Hepatocyte (in vitro differentiated cells): Measurements from ENCODE around the gene UAP1. TPM values are rescaled to one million over a fixed set of nuclear protein-coding genes. Genes with fewer than 3 reads are reported as not detected.

Experiments used
- DNase-seq: peaks from one replicate; pipeline ENCODE4 v3.0.0-alpha.2; 2016; ENCODE audit warnings: low spot score
- H2AFZ ChIP-seq: fragments of 200-600 bp; sonication (generic); 2 replicates; pipeline ENCODE4 v1.6.0; 2016; ENCODE audit warnings: antibody characterized with exemption, mild to moderate bottlenecking
- H3K27ac ChIP-seq: fragments of 200-600 bp; sonication (generic); 2 replicates; pipeline ENCODE4 v1.5.1; 2016; ENCODE audit warnings: mild to moderate bottlenecking
- H3K27me3 ChIP-seq: fragments of 200-600 bp; sonication (generic); 2 replicates; pipeline ENCODE4 v1.6.1; 2016
- H3K36me3 ChIP-seq: fragments of 200-600 bp; sonication (generic); replicated peaks from 2 replicates; pipeline ENCODE4 v1.5.1; 2016; ENCODE audit warnings: low read depth; ENCODE audit not compliant: insufficient read depth
- H3K4me1 ChIP-seq: fragments of 200-600 bp; sonication (generic); 2 replicates; pipeline ENCODE4 v1.5.1; 2016; ENCODE audit warnings: mild to moderate bottlenecking, moderate library complexity; ENCODE audit not compliant: insufficient read depth
- H3K4me2 ChIP-seq: fragments of 200-600 bp; sonication (generic); 2 replicates; pipeline ENCODE4 v1.6.0; 2016
- H3K4me3 ChIP-seq: fragments of 200-600 bp; sonication (generic); 2 replicates; pipeline ENCODE4 v1.5.1; 2016; ENCODE audit warnings: mild to moderate bottlenecking
- H3K79me2 ChIP-seq: fragments of 200-600 bp; sonication (generic); 2 replicates; pipeline ENCODE4 v1.6.0; 2017; ENCODE audit warnings: mild to moderate bottlenecking
- H3K9me2 ChIP-seq: fragments of 200-600 bp; sonication (generic); replicated peaks from 2 replicates; pipeline ENCODE4 v1.6.0; 2017; ENCODE audit warnings: mild to moderate bottlenecking; ENCODE audit not compliant: insufficient read depth
- H3K9me3 ChIP-seq: fragments of 200-600 bp; sonication (generic); 2 replicates; pipeline ENCODE4 v1.5.1; 2016; ENCODE audit warnings: low read depth, mild to moderate bottlenecking
- H4K20me1 ChIP-seq: fragments of 200-600 bp; sonication (generic); 2 replicates; pipeline ENCODE4 v1.6.0; 2016; ENCODE audit warnings: mild to moderate bottlenecking; ENCODE audit not compliant: insufficient read depth, poor library complexity, severe bottlenecking
- CTCF ChIP-seq: fragments of 200-600 bp; sonication (generic); IDR thresholded peaks from 2 replicates; pipeline ENCODE4 v1.5.1; 2016; ENCODE audit warnings: antibody characterized with exemption, mild to moderate bottlenecking; ENCODE audit not compliant: poor library complexity
- EZH2 ChIP-seq: fragments of 200-600 bp; sonication (generic); IDR thresholded peaks from 2 replicates; pipeline ENCODE4 v1.6.1; 2016; ENCODE audit warnings: antibody characterized with exemption, mild to moderate bottlenecking, borderline replicate concordance
- EZH2phosphoT487 ChIP-seq: fragments of 200-600 bp; sonication (generic); IDR thresholded peaks from one replicate; pipeline ENCODE4 v1.6.1; 2018; ENCODE audit warnings: antibody characterized with exemption, mild to moderate bottlenecking, low read depth, moderate library complexity; ENCODE audit not compliant: unreplicated experiment, severe bottlenecking
- WGBS: methylation state at CpG from one replicate; pipeline ENCODE4 v1.1.6; 2016; ENCODE audit warnings: low lambda C conversion rate; ENCODE audit errors: missing lambda C conversion rate; 5-methylcytosine and 5-hydroxymethylcytosine counted together
- polyA plus RNA-seq: library from polyadenylated mRNA; unstranded; fragments of >200 nt; fragmentation: Nextera tagmentation; extraction: Ambion mirVana; gene quantifications from 2 replicates; pipeline ENCODE4 v1.2.1, GENCODE V29; 2016
- total RNA-seq: library from RNA; depleted of rRNA; stranded (reverse); fragments of >200 nt; gene quantifications from 2 replicates; pipeline ENCODE4 v1.2.3, GENCODE V29; 2014

UAP1 gene
- total and polyA plus RNA-seq, 2 experiments from 2014 or later: 57.4 to 65.2 TPM

- Histone ChIP-seq H2AFZ (no peak overlapping the region), H3K9me2 (no peaks in the 10 kb centered on the region), H3K9me3 (no peaks in the 10 kb centered on the region), H3K79me2 (no peaks in the 10 kb centered on the region), H3K4me3 (no peak overlapping the region), H3K4me1 (no peaks in the 10 kb centered on the region), H3K36me3 (no peaks in the 10 kb centered on the region), H4K20me1 (no peaks in the 10 kb centered on the region), H3K27ac (no peak overlapping the region), H3K27me3 (no peaks in the 10 kb centered on the region), H3K4me2 (no peak overlapping the region)
- 86% methylated on average over 1 of the region's 1 CpG for WGBS
- TF ChIP-seq CTCF (no peak), EZH2phosphoT487 (no peak), EZH2 (no peak)
- DNase-seq: no peak
Measured at GRCh38 chr1:162530988-162531319, 30.6 kb upstream of the UAP1 start.

GRCh38 chr1:162535501-162535900, 26.0 kb upstream of the UAP1 start:
- Histone ChIP-seq H3K4me3 (no peak overlapping the region), H3K4me1 (no peaks in the 10 kb centered on the region), H4K20me1 (no peaks in the 10 kb centered on the region), H3K27me3 (no peaks in the 10 kb centered on the region), H3K9me2 (no peaks in the 10 kb centered on the region), H2AFZ (no peak overlapping the region), H3K27ac (no peak overlapping the region), H3K36me3 (no peaks in the 10 kb centered on the region), H3K4me2 (no peak overlapping the region), H3K79me2 (no peaks in the 10 kb centered on the region), H3K9me3 (no peaks in the 10 kb centered on the region)
- DNase-seq: no peak
- WGBS: 86% methylated on average over 1 of the region's 1 CpG
- TF ChIP-seq EZH2phosphoT487: no peak

- DNase-seq: no peak
- TF ChIP-seq CTCF: no peak
- no peak for TF ChIP-seq EZH2
- TF ChIP-seq EZH2phosphoT487: no peak
- Histone ChIP-seq H3K9me2 (no peaks in the 10 kb centered on the region), H3K36me3 (no peaks in the 10 kb centered on the region), H3K27me3 (no peaks in the 10 kb centered on the region), H2AFZ (no peak overlapping the region), H4K20me1 (no peaks in the 10 kb centered on the region), H3K4me3 (no peak overlapping the region), H3K4me2 (no peak overlapping the region), H3K79me2 (no peaks in the 10 kb centered on the region), H3K27ac (no peak overlapping the region), H3K9me3 (no peaks in the 10 kb centered on the region), H3K4me1 (no peaks in the 10 kb centered on the region)
- WGBS: 91% methylated on average over 2 of the region's 2 CpGs
Measured at GRCh38 chr1:162536511-162536910, 25.0 kb upstream of the UAP1 start.

- TF ChIP-seq EZH2 (no peak), EZH2phosphoT487 (no peak), CTCF (no peak)
- H3K27me3 ChIP-seq: no peaks in the 10 kb centered on the region
- no peak overlapping the region for H3K4me2 ChIP-seq
- no peaks in the 10 kb centered on the region for H3K79me2 ChIP-seq
- no peak overlapping the region for H3K4me3 ChIP-seq
- no peaks in the 10 kb centered on the region for H3K9me2 ChIP-seq
- 92% methylated on average over 2 of the region's 2 CpGs for WGBS
- no peaks in the 10 kb centered on the region for H3K36me3 ChIP-seq
- no peak overlapping the region for H2AFZ ChIP-seq
- DNase-seq: no peak
- no peaks in the 10 kb centered on the region for H4K20me1 ChIP-seq
- no peak overlapping the region for H3K27ac ChIP-seq
- no peaks in the 10 kb centered on the region for H3K4me1 ChIP-seq
- no peaks in the 10 kb centered on the region for H3K9me3 ChIP-seq
Measured at GRCh38 chr1:162537216-162537615, 24.3 kb upstream of the UAP1 start.
